Immature natural killer cell (primary cell): ENCODE results near the gene OTOG. TPM values are rescaled to one million over a fixed set of nuclear protein-coding genes. Genes with fewer than 3 reads are reported as not detected.

Experiments used
- DNase-seq, 3 donors: peaks; one replicate each; pipeline ENCODE4 v3.0.0; 2022; ENCODE audit warnings: mixed read lengths in 1 of 3
- H3K27ac Mint-ChIP-seq, 6 donors: one replicate each; pipeline ENCODE4 v1.8.0; 2020; ENCODE audit warnings: mixed read lengths in 6 of 6, mild to moderate bottlenecking in 5 of 6, inconsistent platforms in 4 of 6, moderate library complexity in 3 of 6
- H3K27me3 Mint-ChIP-seq, 3 donors: one replicate each; pipeline ENCODE4 v1.8.0; 2020 to 2021; ENCODE audit warnings: low read depth in 3 of 3, mild to moderate bottlenecking in 3 of 3, mixed read lengths in 3 of 3, moderate library complexity in 3 of 3, inconsistent platforms in 1 of 3
- H3K36me3 Mint-ChIP-seq, 3 donors: one replicate each; pipeline ENCODE4 v1.8.0; 2020; ENCODE audit warnings: mixed read lengths in 3 of 3, inconsistent platforms in 2 of 3, mild to moderate bottlenecking in 2 of 3
- H3K4me1 Mint-ChIP-seq, 2 donors: one replicate each; pipeline ENCODE4 v1.8.0; 2020; ENCODE audit warnings: inconsistent platforms in 2 of 2, mild to moderate bottlenecking in 2 of 2, mixed read lengths in 2 of 2, moderate library complexity in 1 of 2
- H3K4me3 Mint-ChIP-seq, 5 donors: one replicate each; pipeline ENCODE4 v1.8.0; 2020; ENCODE audit warnings: mild to moderate bottlenecking in 5 of 5, mixed read lengths in 5 of 5, inconsistent platforms in 3 of 5, moderate library complexity in 3 of 5
- H3K9me3 Mint-ChIP-seq, 6 donors: one replicate each; pipeline ENCODE4 v1.8.0; 2020; ENCODE audit warnings: mild to moderate bottlenecking in 6 of 6, mixed read lengths in 6 of 6, inconsistent platforms in 4 of 6, moderate library complexity in 3 of 6
- polyA plus RNA-seq, 3 donors: library from polyadenylated mRNA; unstranded; fragments of 300-500 nt; fragmentation: Illumina TruSeq; gene quantifications; one replicate each; pipeline ENCODE4 v1.2.3, GENCODE V29; 2021

Gene OTOG
- polyA plus RNA-seq, 3 donors from 2014 or later, result not detected

GRCh38 chr11:17642980-17643379 lies 95.9 kb downstream of the OTOG start:
- Mint-ChIP-seq H3K9me3 (no peaks in the 10 kb centered on the region), H3K27ac (no peak overlapping the region), H3K4me1 (no peaks in the 10 kb centered on the region), H3K4me3 (no peak overlapping the region), H3K27me3 (peaks cover 0 to 5% (median 5%) of the 10 kb centered on the region in 3 donors), H3K36me3 (no peaks in the 10 kb centered on the region)
- DNase-seq, result no peak

DNA sequence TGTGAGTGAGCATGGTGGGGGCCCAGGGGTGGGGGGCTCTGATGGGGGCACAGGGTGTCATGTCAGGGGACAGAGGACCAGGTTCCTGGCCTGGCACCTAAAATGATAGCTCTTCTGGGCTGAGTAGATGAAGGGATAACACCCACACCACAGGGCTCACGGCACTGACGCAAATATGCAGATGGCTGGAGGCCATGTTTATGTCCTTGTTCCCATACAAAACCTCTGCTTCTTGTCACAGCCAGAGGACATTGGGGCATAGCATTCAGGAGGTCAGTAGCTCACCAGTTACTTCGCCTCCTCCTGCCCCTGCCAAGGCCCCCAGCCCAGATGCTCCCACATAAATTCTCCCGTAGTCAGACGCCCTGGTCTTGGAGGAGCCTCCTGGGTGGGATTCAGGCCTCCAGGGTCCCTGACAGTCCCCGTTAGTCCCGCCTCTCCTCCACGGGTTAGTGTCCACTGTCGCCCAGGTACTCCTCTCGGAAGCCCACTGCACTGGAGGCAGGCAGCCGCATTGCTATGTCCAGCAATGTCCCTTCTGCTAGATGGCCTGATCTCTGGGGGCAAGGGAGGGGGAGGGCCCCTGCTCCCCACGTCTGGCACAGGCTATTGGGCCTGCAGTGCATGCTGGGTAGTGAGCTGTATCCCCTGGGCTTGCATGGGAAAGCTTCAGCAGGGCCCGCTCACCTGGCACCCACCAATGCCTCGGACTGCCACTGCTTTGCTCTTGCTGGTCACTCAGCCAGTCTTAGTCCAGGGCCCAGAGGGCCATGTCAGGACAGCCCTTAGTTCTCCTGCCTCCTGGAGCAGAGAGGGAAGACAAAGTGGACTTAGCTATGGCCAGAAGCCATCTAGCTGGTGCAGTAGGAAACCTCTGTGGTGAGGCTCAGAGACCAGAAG lies 96.7 kb downstream of the OTOG start:
- no peak overlapping the region for H3K27ac Mint-ChIP-seq
- H3K36me3 Mint-ChIP-seq, result no peaks in the 10 kb centered on the region
- no peaks in the 10 kb centered on the region for H3K4me1 Mint-ChIP-seq
- no peak for DNase-seq
- H3K9me3 Mint-ChIP-seq, result peaks cover 0 to under 1% (median 0%) of the 10 kb centered on the region in 6 donors
- peaks cover 0 to 5% (median 5%) of the 10 kb centered on the region in 3 donors for H3K27me3 Mint-ChIP-seq
- no peak overlapping the region for H3K4me3 Mint-ChIP-seq

DNA sequence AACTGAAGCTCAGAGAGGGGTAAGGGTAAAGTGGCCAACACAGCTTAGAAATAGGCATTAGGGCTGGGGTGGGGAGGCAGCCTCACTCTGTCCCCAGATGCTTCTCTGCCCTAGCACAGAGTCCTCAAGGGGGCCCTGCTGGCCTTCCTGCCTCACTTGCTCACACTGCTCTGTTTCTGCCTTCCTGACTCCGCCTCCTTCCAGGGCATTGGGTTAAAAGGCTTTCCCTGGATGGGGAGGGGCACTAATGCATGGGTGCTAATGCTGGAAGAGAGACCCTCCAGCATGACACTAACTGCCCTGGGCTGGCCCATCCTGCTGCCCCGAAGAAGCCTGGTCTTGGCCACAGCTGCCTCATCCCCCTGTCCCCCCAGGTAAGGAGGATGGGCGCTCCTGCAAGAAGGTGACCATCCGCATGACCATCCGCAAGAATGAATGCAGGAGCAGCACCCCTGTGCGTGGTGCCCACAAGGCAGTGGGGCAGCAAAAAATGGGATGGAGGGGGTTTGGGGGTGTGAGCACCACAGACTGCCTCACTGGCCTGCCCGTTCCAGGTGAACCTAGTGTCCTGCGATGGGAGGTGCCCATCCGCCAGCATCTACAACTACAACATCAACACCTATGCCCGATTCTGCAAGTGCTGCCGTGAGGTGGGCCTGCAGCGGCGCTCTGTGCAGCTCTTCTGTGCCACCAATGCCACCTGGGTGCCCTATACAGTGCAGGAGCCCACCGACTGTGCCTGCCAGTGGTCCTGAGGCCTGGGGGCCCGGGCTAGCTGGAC lies 98.3 kb downstream of the OTOG start:
- peaks cover 0 to 10% (median 9%) of the 10 kb centered on the region in 3 donors for H3K27me3 Mint-ChIP-seq
- H3K9me3 Mint-ChIP-seq, result peaks cover 0 to 2% (median 0%) of the 10 kb centered on the region in 6 donors
- no peaks in the 10 kb centered on the region for H3K4me1 Mint-ChIP-seq
- DNase-seq, result no peak
- no peaks in the 10 kb centered on the region for H3K36me3 Mint-ChIP-seq
- H3K27ac Mint-ChIP-seq, result no peak overlapping the region
- H3K4me3 Mint-ChIP-seq, result no peak overlapping the region

DNA sequence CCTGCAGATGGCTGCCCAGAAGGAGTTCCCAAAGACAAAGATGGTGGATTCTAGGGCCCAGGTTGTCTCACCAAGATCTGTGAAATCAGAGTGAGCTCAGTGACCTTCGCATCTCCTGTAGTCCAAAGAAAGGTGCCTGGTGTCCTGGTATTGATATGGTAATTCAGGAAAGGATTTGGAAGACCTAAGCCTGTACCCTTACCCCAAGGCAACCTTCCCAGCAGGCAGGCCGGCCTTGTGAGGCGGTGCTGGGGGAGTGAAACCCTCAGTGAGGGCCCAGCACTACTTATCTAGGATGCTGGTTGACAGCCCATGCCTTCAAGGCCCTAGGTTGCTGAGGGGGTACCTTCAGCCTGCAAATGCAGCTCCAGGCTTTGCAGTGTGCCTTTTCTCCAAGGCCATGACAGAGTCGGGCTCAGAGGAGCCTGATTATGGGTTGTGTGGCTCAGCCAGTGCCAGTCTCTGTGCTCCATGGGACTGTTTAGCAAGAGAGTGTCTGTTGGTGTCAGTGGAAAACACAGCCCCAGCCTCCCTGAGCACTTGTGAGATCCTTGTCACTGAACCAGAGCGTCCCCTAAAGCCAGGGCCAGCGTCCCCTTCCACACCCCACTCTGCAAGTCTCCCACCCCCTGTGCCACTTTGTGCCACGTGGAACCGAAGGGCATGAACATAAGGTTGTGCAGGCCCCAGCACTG lies 99.5 kb downstream of the OTOG start:
- Mint-ChIP-seq H3K36me3 (no peaks in the 10 kb centered on the region), H3K4me1 (no peaks in the 10 kb centered on the region), H3K27ac (no peak overlapping the region), H3K27me3 (peaks cover 4 to 14% (median 14%) of the 10 kb centered on the region in 3 donors), H3K4me3 (no peak overlapping the region), H3K9me3 (peaks cover 0 to 2% (median 0%) of the 10 kb centered on the region in 6 donors)
- no peak for DNase-seq

GRCh38 chr11:17648528-17648927 lies 101.5 kb downstream of the OTOG start:
- H3K9me3 Mint-ChIP-seq, result peaks cover 0 to 2% (median 0%) of the 10 kb centered on the region in 6 donors
- no peak for DNase-seq
- H3K4me3 Mint-ChIP-seq, result no peak overlapping the region
- no peak overlapping the region for H3K27ac Mint-ChIP-seq
- H3K36me3 Mint-ChIP-seq, result no peaks in the 10 kb centered on the region
- peaks cover 7 to 17% (median 16%) of the 10 kb centered on the region in 3 donors for H3K27me3 Mint-ChIP-seq
- no peaks in the 10 kb centered on the region for H3K4me1 Mint-ChIP-seq

DNA sequence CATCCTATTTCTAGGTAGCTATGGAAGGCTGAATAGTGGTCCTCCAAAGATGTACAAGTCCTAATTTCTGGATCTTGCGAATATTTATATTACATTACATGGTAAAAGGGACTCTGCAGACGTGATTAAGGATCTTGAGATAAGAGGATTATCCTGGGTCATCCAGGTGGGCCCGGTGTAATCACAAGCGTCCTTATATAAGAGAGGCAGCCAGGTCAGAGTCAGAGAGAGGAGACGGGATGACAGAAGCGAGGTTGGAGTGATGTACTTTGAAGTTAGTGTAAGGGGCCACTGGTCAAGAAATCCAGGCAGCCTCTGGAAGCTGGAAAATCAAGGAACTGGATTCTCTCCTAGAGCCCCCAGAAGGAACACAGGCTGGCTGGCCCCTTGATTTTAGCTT lies 102.2 kb downstream of the OTOG start:
- Mint-ChIP-seq H3K36me3 (no peaks in the 10 kb centered on the region), H3K4me1 (no peaks in the 10 kb centered on the region), H3K4me3 (no peak overlapping the region), H3K9me3 (peaks cover 0 to 2% (median 0%) of the 10 kb centered on the region in 6 donors), H3K27ac (no peak overlapping the region), H3K27me3 (peaks cover 7 to 17% (median 14%) of the 10 kb centered on the region in 3 donors)
- DNase-seq, result no peak

GRCh38 chr11:17649696-17650095 lies 102.6 kb downstream of the OTOG start:
- H3K27ac Mint-ChIP-seq, result no peak overlapping the region
- H3K9me3 Mint-ChIP-seq, result peaks cover 0 to 6% (median 1%) of the 10 kb centered on the region in 6 donors
- H3K4me1 Mint-ChIP-seq, result no peaks in the 10 kb centered on the region
- H3K4me3 Mint-ChIP-seq, result no peak overlapping the region
- H3K27me3 Mint-ChIP-seq, result peaks cover 7 to 17% (median 13%) of the 10 kb centered on the region in 3 donors
- DNase-seq, result no peak
- H3K36me3 Mint-ChIP-seq, result no peaks in the 10 kb centered on the region

DNA sequence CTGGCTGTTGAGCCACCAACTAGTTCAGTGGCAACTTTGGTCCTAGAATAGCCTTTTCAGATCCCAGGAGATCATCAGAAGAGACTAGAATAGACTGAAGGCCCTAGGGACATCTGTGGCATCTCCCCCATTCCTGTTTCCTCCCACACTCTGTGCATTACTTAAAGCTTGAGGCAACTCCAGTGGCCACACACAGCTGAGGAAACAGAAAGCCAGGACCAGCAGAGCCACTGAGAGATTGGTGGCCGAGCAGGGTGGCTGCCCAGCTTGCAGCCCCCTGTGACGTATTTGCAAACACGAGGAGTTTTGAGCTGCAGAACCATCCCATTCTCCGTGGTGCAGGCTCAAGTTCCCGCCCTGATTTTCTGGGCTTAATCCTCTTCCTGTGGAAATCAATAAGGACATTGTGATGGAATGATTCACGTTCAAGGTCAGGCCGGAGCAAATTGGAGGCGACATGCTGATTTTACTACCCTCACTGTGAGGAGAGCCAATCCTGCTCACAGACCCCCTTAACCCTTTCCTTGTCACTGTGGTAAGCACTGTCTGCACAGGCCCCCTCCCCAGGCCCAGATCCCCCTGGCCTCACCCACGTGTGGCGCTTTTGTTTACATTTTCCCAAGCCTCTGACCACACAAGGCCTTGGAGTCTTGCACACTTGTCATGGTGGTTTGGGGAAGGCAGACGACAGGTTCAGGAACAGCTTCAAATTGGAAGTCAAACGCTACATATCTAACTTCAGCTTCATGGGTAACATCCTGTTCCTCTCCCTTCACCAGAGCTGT lies 103.3 kb downstream of the OTOG start:
- no peaks in the 10 kb centered on the region for H3K4me1 Mint-ChIP-seq
- no peak for DNase-seq
- peaks cover 7 to 19% (median 17%) of the 10 kb centered on the region in 3 donors for H3K27me3 Mint-ChIP-seq
- H3K27ac Mint-ChIP-seq, result no peak overlapping the region
- no peak overlapping the region for H3K4me3 Mint-ChIP-seq
- no peaks in the 10 kb centered on the region for H3K36me3 Mint-ChIP-seq
- peaks cover 0 to 12% (median 1%) of the 10 kb centered on the region in 6 donors for H3K9me3 Mint-ChIP-seq

GRCh38 chr11:17651061-17651460 lies 104.0 kb downstream of the OTOG start:
- Mint-ChIP-seq H3K36me3 (no peaks in the 10 kb centered on the region), H3K9me3 (peaks cover 0 to 15% (median 4%) of the 10 kb centered on the region in 6 donors), H3K4me1 (no peaks in the 10 kb centered on the region), H3K27ac (no peak overlapping the region), H3K27me3 (peaks cover 7 to 19% (median 17%) of the 10 kb centered on the region in 3 donors), H3K4me3 (no peak overlapping the region)
- no peak for DNase-seq

DNA sequence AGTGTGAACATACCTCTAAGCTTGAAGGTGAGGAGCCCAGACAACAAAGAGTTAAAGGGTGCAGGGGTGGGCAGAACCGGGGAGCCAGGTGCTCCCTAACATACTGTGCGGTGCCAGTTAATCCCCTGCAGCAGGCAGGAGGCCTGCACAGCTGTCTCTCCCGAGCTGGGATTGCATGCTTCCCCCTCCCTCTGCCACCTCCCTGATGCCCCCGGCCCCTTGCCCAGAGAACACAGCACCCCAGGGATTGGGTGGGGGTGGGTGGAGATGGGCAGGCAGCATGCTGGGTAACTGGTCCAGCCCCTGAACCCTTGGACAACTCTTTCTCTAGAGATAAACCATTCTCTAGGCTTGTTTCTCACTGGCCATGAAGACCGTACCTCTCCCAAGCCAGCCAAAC lies 104.6 kb downstream of the OTOG start:
- Mint-ChIP-seq H3K4me3 (no peak overlapping the region), H3K27me3 (peaks cover 7 to 19% (median 19%) of the 10 kb centered on the region in 3 donors), H3K4me1 (no peaks in the 10 kb centered on the region), H3K27ac (no peak overlapping the region), H3K9me3 (peaks cover 0 to 15% (median 4%) of the 10 kb centered on the region in 6 donors), H3K36me3 (no peaks in the 10 kb centered on the region)
- no peak for DNase-seq

DNA sequence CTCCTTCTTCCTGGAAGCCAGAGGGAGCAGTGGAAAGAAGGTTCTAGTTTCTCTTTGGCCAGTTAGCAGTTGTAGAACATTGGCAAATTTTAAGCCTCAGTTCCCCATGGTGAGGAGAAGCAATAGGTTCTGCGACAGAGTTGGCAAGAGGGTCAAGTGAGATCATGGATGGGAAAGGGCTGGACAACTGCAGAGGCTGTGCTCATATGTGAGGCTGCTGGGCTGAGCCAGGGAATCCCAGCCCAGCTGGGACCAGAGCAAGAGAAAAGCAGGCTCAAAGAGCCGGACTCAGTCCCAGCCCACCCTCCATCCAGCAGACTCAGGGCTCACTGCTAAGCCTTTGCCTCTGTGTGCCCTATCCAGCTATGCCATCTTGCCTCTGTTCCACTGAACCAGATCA lies 105.5 kb downstream of the OTOG start:
- Mint-ChIP-seq H3K4me1 (no peaks in the 10 kb centered on the region), H3K27me3 (peaks cover 10 to 19% (median 14%) of the 10 kb centered on the region in 3 donors), H3K27ac (no peak overlapping the region), H3K36me3 (no peaks in the 10 kb centered on the region), H3K9me3 (peaks cover 0 to 15% (median 4%) of the 10 kb centered on the region in 6 donors), H3K4me3 (no peak overlapping the region)
- no peak for DNase-seq

GRCh38 chr11:17653611-17654010 lies 106.6 kb downstream of the OTOG start:
- Mint-ChIP-seq H3K27ac (no peak overlapping the region), H3K4me3 (no peak overlapping the region), H3K9me3 (peaks cover 0 to 15% (median 4%) of the 10 kb centered on the region in 6 donors), H3K27me3 (peaks cover 11 to 24% (median 14%) of the 10 kb centered on the region in 3 donors), H3K36me3 (no peaks in the 10 kb centered on the region), H3K4me1 (no peaks in the 10 kb centered on the region)
- no peak for DNase-seq

DNA sequence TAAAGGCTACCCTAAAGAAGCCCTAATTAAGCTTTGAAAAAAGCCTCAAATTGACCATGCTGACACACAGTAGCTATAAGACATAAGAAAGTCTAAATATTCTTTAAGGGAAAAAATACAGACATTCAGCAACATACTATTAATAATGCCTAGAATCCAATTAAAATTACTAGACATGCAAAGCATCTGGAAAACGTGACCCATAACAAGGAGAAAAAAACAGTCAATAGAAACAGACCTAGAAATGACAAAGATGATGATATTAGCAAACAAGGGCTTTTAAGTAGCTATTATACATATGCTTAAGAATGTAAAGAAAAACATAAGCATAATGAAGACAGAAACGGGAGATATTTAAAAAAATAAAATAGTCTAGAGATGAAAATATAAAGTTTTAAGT lies 108.6 kb downstream of the OTOG start:
- Mint-ChIP-seq H3K27ac (no peak overlapping the region), H3K4me3 (no peak overlapping the region), H3K9me3 (peaks cover 0 to 15% (median 3%) of the 10 kb centered on the region in 6 donors), H3K36me3 (no peaks in the 10 kb centered on the region), H3K27me3 (peaks cover 9 to 18% (median 11%) of the 10 kb centered on the region in 3 donors), H3K4me1 (no peaks in the 10 kb centered on the region)
- DNase-seq, result no peak
